Eye (tissue), 1 donor: ENCODE measurements around the gene GDPD5.

Experiments
- DNase-seq: peaks from one replicate; pipeline ENCODE4 v3.0.0-alpha.2; 2015

Gene GDPD5

GRCh38 chr11:75558939-75559843, 33.5 kb upstream of the GDPD5 start:
- DNase-seq: peak; percentile 67

GRCh38 chr11:75557666-75558494, 32.1 kb upstream of the GDPD5 start:
- peak; percentile 72 for DNase-seq

GRCh38 chr11:75556275-75556674, 30.5 kb upstream of the GDPD5 start:
- no peak for DNase-seq

GRCh38 chr11:75555079-75555811, 29.5 kb upstream of the GDPD5 start:
- no peak for DNase-seq

GRCh38 chr11:75554258-75555022, 28.7 kb upstream of the GDPD5 start:
- peak; percentile 93 for DNase-seq

GRCh38 chr11:75553889-75554257, 28.1 kb upstream of the GDPD5 start:
- no peak for DNase-seq

- DNase-seq: no peak
Measured at GRCh38 chr11:75553182-75553581, 27.4 kb upstream of the GDPD5 start.

- no peak for DNase-seq
Measured at GRCh38 chr11:75549370-75549958, 23.7 kb upstream of the GDPD5 start.

- DNase-seq: no peak
Measured at GRCh38 chr11:75548595-75549272, 23.0 kb upstream of the GDPD5 start.

- DNase-seq: peak; percentile 86
Measured at GRCh38 chr11:75547617-75548058, 21.9 kb upstream of the GDPD5 start.

GRCh38 chr11:75547177-75547576, 21.4 kb upstream of the GDPD5 start:
- DNase-seq: no peak

GRCh38 chr11:75543806-75544205, 18.1 kb upstream of the GDPD5 start:
- no peak for DNase-seq

- no peak for DNase-seq
Measured at GRCh38 chr11:75542088-75542438, 16.3 kb upstream of the GDPD5 start.

- DNase-seq: no peak
Measured at GRCh38 chr11:75541193-75542087, 15.7 kb upstream of the GDPD5 start.

GRCh38 chr11:75539459-75540334, 14.0 kb upstream of the GDPD5 start:
- peak; percentile 30 for DNase-seq

- DNase-seq: no peak
Measured at GRCh38 chr11:75538150-75538942, 12.6 kb upstream of the GDPD5 start.

GRCh38 chr11:75537740-75538139, 12.0 kb upstream of the GDPD5 start:
- DNase-seq: no peak
